Effector memory CD4-positive, alpha-beta T cell (primary cell): Measurements from ENCODE around the gene BPIFA3.

Experiments
- DNase-seq, 3 donors: peaks; one replicate each; pipeline ENCODE4 v3.0.0-alpha.2; 2020
- H3K27ac ChIP-seq: 2 replicates; pipeline ENCODE4 v1.7.0; 2013; ENCODE audit warnings: mild to moderate bottlenecking, low read length, moderate library complexity; ENCODE audit not compliant: insufficient read depth, poor library complexity, severe bottlenecking
- H3K27me3 ChIP-seq: replicated peaks from 2 replicates; pipeline ENCODE4 v1.7.0; 2013; ENCODE audit warnings: mild to moderate bottlenecking, low read length; ENCODE audit not compliant: insufficient read depth, control insufficient read depth, poor library complexity, severe bottlenecking
- H3K36me3 ChIP-seq: 2 replicates; pipeline ENCODE4 v1.7.0; 2013; ENCODE audit warnings: mild to moderate bottlenecking, low read length, moderate library complexity; ENCODE audit not compliant: control insufficient read depth, insufficient read depth
- H3K4me1 ChIP-seq: 2 replicates; pipeline ENCODE4 v1.7.0; 2013; ENCODE audit warnings: low read length, mild to moderate bottlenecking; ENCODE audit not compliant: control insufficient read depth, insufficient read depth, poor library complexity, severe bottlenecking
- H3K4me3 ChIP-seq: 2 replicates; pipeline ENCODE4 v1.7.0; 2013; ENCODE audit warnings: low read length, low read depth, mild to moderate bottlenecking; ENCODE audit not compliant: insufficient read depth, poor library complexity, severe bottlenecking
- H3K9me3 ChIP-seq: 2 replicates; pipeline ENCODE4 v1.7.0; 2013; ENCODE audit warnings: mild to moderate bottlenecking, low read length, moderate library complexity; ENCODE audit not compliant: control insufficient read depth

The BPIFA3 gene

DNA sequence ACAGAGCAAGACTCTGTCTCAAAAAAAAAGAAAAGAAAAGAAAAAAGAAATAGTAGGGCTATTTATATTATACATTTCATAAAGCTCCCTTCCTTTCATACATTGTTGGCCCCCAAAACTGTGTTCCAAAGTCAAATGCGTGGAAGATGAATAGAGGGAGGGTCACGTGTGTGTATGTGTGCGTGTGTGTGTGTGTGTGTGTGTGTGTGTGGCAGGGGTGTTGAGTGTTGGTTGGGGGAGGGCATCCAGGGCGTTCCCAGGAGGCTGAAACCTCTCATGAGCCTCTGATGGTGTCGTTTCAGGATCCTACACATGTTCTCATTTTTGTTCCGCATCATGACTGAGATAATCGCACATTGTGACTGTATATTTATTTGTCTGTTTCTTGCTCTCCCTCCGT is 58.1 kb downstream of the BPIFA3 start:
- Histone ChIP-seq H3K4me3 (no peak overlapping the region), H3K4me1 (no peaks in the 10 kb centered on the region), H3K27me3 (no peaks in the 10 kb centered on the region), H3K9me3 (no peaks in the 10 kb centered on the region), H3K36me3 (no peaks in the 10 kb centered on the region), H3K27ac (no peak overlapping the region)
- DNase-seq: no peak

- DNase-seq: no peak
- no peak overlapping the region for H3K4me3 ChIP-seq
- no peaks in the 10 kb centered on the region for H3K4me1 ChIP-seq
- H3K9me3 ChIP-seq: no peaks in the 10 kb centered on the region
- H3K36me3 ChIP-seq: no peaks in the 10 kb centered on the region
- H3K27me3 ChIP-seq: no peaks in the 10 kb centered on the region
- H3K27ac ChIP-seq: no peak overlapping the region
Measured at GRCh38 chr20:33275871-33276270, 58.7 kb downstream of the BPIFA3 start.

GRCh38 chr20:33276303-33277113 is 59.4 kb downstream of the BPIFA3 start:
- no peaks in the 10 kb centered on the region for H3K4me1 ChIP-seq
- H3K9me3 ChIP-seq: no peaks in the 10 kb centered on the region
- no peak for DNase-seq
- H3K27ac ChIP-seq: no peak overlapping the region
- no peak overlapping the region for H3K4me3 ChIP-seq
- H3K36me3 ChIP-seq: no peaks in the 10 kb centered on the region
- H3K27me3 ChIP-seq: no peaks in the 10 kb centered on the region
